GM10847 (cell line): Measurements from ENCODE around the gene AGAP3.

Source experiments
- POLR2A ChIP-seq: IDR thresholded peaks from 2 replicates; pipeline ENCODE4 v1.6.1; 2011; ENCODE audit not compliant: insufficient read length; ENCODE audit errors: extremely low read depth

AGAP3 gene

GRCh38 chr7:151173386-151174245 lies 87.3 kb downstream of the AGAP3 start:
- TF ChIP-seq POLR2A = no peak

- TF ChIP-seq POLR2A = no peak
Measured at GRCh38 chr7:151174246-151175046, 88.2 kb downstream of the AGAP3 start.

- no peak for TF ChIP-seq POLR2A
Measured at GRCh38 chr7:151175047-151175792, 88.9 kb downstream of the AGAP3 start.

GRCh38 chr7:151175793-151176311 lies 89.6 kb downstream of the AGAP3 start:
- no peak for TF ChIP-seq POLR2A

- TF ChIP-seq POLR2A = no peak
Measured at GRCh38 chr7:151176401-151176800, 90.1 kb downstream of the AGAP3 start.

- no peak for TF ChIP-seq POLR2A
Measured at GRCh38 chr7:151177310-151177709, 91.0 kb downstream of the AGAP3 start.

GRCh38 chr7:151178236-151178635 lies 92.0 kb downstream of the AGAP3 start:
- TF ChIP-seq POLR2A = no peak

GRCh38 chr7:151178831-151179230 lies 92.6 kb downstream of the AGAP3 start:
- TF ChIP-seq POLR2A = no peak

- TF ChIP-seq POLR2A = no peak
Measured at GRCh38 chr7:151179287-151179860, 93.1 kb downstream of the AGAP3 start.

GRCh38 chr7:151179946-151180345 lies 93.7 kb downstream of the AGAP3 start:
- TF ChIP-seq POLR2A = no peak

GRCh38 chr7:151181011-151181431 lies 94.7 kb downstream of the AGAP3 start:
- no peak for TF ChIP-seq POLR2A

- TF ChIP-seq POLR2A = no peak
Measured at GRCh38 chr7:151185762-151186639, 99.7 kb downstream of the AGAP3 start.

- TF ChIP-seq POLR2A = no peak
Measured at GRCh38 chr7:151186640-151187408, 100.5 kb downstream of the AGAP3 start, which contains the start of gene ASB10. Gene ASB10, minus strand, starts transcription at chr7:151187250. Its CDS starts 120 bp downstream, at chr7:151187130.
